Fibroblast of upper back skin (primary cell): ENCODE data around the gene TCTN3.
A peak's percentile ranks its signal among the peaks of the same experiment; 100 is the strongest.
"Not testable (repeated sequence)": the region's sequence is repeated elsewhere in the genome, so short reads cannot be mapped to it uniquely, and the experiment has no call there.

Experiments used
- DNase-seq: peaks from one replicate; pipeline ENCODE4 v3.0.0-alpha.2; 2013

Gene TCTN3, protein sequence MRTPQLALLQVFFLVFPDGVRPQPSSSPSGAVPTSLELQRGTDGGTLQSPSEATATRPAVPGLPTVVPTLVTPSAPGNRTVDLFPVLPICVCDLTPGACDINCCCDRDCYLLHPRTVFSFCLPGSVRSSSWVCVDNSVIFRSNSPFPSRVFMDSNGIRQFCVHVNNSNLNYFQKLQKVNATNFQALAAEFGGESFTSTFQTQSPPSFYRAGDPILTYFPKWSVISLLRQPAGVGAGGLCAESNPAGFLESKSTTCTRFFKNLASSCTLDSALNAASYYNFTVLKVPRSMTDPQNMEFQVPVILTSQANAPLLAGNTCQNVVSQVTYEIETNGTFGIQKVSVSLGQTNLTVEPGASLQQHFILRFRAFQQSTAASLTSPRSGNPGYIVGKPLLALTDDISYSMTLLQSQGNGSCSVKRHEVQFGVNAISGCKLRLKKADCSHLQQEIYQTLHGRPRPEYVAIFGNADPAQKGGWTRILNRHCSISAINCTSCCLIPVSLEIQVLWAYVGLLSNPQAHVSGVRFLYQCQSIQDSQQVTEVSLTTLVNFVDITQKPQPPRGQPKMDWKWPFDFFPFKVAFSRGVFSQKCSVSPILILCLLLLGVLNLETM

GRCh38 chr10:95693668-95694534 is at the start of gene TCTN3:
TCTN3 (minus strand) TSS chr10:95693927; CDS start chr10:95693899, 28 bp downstream.
- peak; percentile 100 for DNase-seq

DNA sequence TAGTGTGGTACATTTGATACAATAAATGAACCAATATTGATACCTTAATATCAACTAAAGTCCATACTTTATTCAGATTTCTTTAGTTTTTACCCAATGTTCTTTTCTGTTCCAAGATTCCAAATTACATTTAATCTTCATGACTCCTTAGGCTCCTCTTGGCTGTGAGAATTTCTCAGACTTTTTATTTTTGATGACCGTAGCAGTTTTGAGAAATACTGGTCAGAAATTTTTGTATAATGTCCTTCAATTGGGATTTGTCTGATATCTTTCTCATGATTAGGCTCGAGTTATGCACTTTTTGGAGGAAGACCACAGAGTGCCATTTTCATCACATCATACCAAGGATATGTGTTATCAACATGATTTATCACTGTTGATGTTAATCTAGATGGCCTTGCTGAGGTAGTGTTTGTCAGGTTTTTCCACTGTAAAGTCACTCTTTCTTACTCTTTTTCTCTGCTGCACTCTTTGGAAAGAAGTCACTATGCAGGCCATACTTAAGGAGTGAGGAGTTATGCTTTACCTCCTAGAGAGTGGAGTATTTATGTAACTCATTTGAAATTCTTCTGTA is 49.3 kb upstream of the TCTN3 start:
- DNase-seq, result peak; percentile 14

- no peak for DNase-seq
These were observed 48.8 kb upstream of the TCTN3 start for GRCh38 chr10:95742485-95742884.

- DNase-seq, result no peak
These were observed 48.2 kb upstream of the TCTN3 start for GRCh38 chr10:95741807-95742467.

GRCh38 chr10:95739056-95739455 is 45.3 kb upstream of the TCTN3 start:
- no peak for DNase-seq

DNA sequence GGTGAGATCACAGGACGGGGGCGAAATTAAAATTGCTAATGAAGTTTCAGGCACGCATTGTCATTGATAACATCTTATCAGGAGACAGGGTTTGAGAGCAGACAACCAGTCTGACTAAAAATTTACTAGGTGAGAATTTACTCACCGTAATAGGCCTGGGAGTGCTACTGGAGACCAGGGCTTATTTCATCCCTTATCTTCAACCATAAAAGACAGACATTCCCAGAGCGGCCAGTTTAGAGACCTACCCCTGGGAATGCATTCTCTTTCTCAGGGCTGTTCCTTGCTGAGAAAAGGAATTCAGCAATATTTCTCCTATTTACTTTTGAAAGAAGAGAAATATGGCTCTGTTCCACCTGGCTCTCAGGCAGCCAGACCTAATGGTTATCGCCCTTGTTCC is 39.2 kb upstream of the TCTN3 start:
- not testable (repeated sequence) for DNase-seq

- DNase-seq, result no peak
These were observed 36.5 kb upstream of the TCTN3 start for GRCh38 chr10:95730233-95730632.

DNA sequence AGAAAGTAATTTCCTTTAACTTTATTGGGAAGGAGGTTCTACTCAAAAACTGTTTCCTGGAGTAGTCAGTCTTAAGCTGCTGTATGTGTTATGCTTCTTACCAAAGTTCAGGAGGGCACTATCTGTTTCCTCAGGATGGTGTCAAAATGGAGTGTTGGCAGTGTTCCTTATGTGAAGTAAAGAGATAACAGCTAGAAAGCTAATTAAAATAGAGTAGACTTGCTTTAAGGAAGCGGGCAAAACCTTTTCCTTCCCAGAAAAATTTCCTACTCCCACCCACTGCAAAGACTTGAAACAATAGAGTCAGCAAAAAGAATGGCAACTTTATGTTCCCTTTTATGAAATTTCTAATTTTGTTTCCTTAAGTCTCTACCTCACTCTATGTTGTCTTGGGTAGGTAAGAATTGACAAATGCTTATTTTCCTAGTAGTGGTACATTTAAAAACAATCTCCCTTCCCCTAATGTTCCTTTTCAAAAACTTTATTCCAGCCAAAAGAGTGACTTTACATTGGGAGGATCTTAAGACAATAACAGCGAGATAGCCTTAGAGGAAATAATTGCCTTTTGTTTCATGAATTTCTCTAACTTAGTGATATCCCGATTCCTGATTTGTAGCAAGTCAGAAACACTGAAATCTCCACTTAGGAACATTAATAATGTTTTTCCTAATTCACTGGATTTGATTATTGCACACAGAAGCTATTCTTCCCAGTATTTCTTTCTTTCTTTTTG is 35.8 kb upstream of the TCTN3 start:
- DNase-seq, result no peak

DNA sequence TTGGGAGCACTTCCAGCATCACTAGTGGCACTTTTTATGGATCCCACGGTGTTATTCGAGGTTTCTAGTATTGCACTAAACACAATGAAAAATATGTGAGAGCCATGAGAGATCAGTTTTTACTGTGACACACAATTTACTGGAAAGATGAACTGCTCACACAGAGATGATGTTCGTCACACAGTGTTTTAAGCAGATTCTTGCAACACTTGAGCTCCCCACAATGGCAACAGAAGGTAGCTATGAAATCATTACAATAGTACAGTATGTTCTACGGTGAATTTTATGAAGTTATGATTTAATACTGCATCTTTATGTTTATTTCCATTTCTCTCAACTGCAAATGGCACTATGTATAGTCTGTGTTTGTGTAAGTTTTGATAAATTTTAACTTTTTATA is 34.8 kb upstream of the TCTN3 start:
- DNase-seq, result no peak

GRCh38 chr10:95722496-95722895 is 28.8 kb upstream of the TCTN3 start:
- not testable (repeated sequence) for DNase-seq

DNA sequence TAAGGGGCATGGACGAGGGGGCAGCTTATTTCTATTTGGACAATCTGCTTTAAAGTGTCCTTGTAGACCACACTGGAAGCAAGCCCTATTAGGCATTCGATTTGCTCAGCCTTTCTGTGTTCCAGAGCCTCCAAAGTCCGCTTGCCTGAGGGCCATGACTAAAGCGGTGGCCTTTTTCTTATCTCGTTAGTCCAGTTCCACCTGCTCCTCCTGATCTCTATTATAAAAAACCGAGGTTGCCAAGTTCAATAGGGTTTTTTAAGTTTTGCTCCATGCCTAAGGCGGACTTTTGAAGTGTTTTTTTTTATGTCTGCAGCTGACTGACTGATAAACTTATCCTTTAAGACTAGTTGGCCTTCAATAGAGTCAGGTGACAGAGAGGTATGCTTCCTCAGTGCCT is 27.0 kb upstream of the TCTN3 start:
- DNase-seq, result not testable (repeated sequence)

GRCh38 chr10:95716866-95717265 is 23.1 kb upstream of the TCTN3 start:
- DNase-seq, result no peak

DNA sequence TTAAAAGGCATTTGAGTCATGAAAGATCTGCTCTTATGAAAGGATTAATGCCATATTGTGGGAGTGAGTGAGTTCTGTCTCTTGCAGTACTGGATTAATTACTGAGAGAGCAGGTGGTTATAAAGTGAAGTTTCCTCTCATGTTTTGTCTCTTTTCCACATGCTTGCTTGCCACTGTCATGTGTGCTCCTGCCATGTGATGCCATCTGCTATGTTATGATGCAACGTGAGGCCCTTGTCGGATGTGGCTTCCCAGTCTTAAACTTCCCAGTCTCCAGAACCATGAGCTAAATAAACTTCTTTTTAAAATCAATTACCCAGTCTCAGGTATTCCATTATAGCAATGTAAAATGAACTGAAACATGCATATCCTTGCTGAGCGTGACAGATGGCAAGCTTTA is 22.7 kb upstream of the TCTN3 start:
- no peak for DNase-seq

- no peak for DNase-seq
These were observed 17.8 kb upstream of the TCTN3 start for GRCh38 chr10:95711492-95711891.

- DNase-seq, result no peak
These were observed 13.3 kb upstream of the TCTN3 start for GRCh38 chr10:95706990-95707389.

GRCh38 chr10:95706573-95706972 is 12.8 kb upstream of the TCTN3 start:
- no peak for DNase-seq

GRCh38 chr10:95698415-95698814 is 4.7 kb upstream of the TCTN3 start:
- DNase-seq, result no peak

GRCh38 chr10:95697429-95697828 is 3.7 kb upstream of the TCTN3 start:
- DNase-seq, result no peak

DNA sequence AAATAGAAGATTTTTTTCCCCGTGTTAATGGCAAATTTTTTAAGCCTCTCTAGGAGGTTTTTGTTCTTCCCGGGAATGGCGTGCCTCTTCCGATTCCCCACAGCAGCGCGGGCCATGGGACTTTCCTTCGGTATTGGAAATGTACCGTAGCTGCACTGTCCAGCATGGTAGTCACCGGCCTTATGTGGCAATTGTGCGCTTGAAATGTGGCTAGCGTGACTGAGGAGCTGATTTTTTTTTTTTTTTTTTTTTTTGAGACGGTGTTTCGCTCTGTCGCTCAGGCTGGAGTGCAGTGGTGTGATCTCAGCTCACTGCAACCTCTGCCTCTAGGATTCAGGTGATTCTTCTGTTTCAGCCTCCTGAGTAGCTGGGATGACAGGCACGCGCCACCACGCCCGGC is 938 bp upstream of the TCTN3 start:
- no peak for DNase-seq

- DNase-seq, result no peak
These were observed 558 bp downstream of the TCTN3 start for GRCh38 chr10:95693071-95693667.

DNA sequence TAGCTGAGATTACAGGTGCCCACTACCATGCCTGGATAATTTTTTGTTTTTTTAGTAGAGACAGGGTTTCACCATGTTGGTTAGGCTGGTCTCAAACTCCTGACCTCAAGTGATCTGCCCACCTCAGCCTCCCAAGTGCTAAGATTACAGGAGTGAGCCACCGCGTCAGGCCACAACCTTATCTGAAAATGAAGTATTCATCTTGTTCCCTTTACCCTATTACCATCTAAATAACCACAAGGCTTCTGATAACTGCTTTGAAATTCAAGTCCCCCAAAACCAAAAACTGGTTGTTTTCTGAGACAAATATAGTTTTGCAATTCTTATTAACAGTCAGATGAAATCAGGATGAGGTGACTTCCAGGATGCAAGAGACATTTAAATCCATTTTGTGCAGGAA is 2.4 kb downstream of the TCTN3 start:
- DNase-seq, result no peak

DNA sequence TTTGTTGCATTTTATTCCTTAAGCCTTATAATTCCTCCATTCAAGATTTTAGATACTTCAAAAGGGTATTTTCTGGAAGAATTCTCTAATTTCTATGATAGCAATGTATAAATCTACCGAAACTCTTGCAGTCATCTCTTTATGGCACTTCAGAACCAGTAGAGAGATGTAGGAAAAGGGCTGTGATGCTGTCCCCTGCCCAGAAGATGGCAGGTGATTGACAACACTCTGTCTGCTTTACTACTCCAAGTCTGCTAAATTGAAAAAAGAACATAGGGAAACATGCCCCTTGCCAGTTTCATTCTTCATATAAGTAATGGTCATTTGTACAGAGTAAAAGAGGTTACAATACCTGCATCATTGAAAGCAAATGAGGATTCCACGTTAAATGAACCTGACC is 5.1 kb downstream of the TCTN3 start:
- DNase-seq, result no peak
